Upper lobe of left lung (tissue), 6 donors: ENCODE results near the gene OR8K5. TPM values are rescaled to one million over a fixed set of nuclear protein-coding genes. Genes with fewer than 3 reads are reported as not detected.

ENCODE experiments used
- ATAC-seq, 2 donors: fragments of 200-7000 bp; cut with Tn5 transposase; one replicate each; pipeline ENCODE4 v1.9.1; 2022; ENCODE audit warnings: mild to moderate bottlenecking in 2 of 2, moderate library complexity in 2 of 2; ENCODE audit not compliant: low FRiP score in 2 of 2
- DNase-seq, 2 donors: peaks; one replicate each; pipeline ENCODE4 v3.0.0-alpha.2; 2019 to 2020
- H3K27ac ChIP-seq, 4 donors: fragments of 200-600 bp; sonication (generic); one replicate each; pipeline ENCODE4 v1.5.1; 2016 to 2019
- H3K27me3 ChIP-seq, 4 donors: fragments of 200-600 bp; sonication (generic); one replicate each; pipeline ENCODE4 v1.5.1; 2017 to 2019
- H3K36me3 ChIP-seq, 4 donors: fragments of 200-600 bp; sonication (generic); one replicate each; pipeline ENCODE4 v1.5.1; 2016 to 2019
- H3K4me1 ChIP-seq, 4 donors: fragments of 200-600 bp; sonication (generic); one replicate each; pipeline ENCODE4 v1.5.1; 2018 to 2019
- H3K4me3 ChIP-seq, 4 donors: fragments of 200-600 bp; sonication (generic); one replicate each; pipeline ENCODE4 v1.5.1; 2017 to 2019; ENCODE audit warnings: mild to moderate bottlenecking in 2 of 4, moderate library complexity in 1 of 4
- H3K9me3 ChIP-seq, 4 donors: fragments of 200-600 bp; sonication (generic); one replicate each; pipeline ENCODE4 v1.5.1; 2018 to 2019
- CTCF ChIP-seq, 6 experiments: fragments of 450-650 bp in 4 of 6; fragments of 200-600 bp in 2 of 6; sonication (generic) in 2 of 6; IDR thresholded peaks; one replicate each; pipeline ENCODE4 v1.5.1; 2016 to 2019; ENCODE audit warnings: antibody characterized with exemption in 6 of 6
- EP300 ChIP-seq, 4 donors: sonication (generic); formaldehyde crosslinking; IDR thresholded peaks; one replicate each; pipeline ENCODE4 v1.5.1; 2017; ENCODE audit warnings: antibody characterized with exemption in 4 of 4, control low read depth in 2 of 4
- POLR2A ChIP-seq, 4 donors: fragments of 450-650 bp; IDR thresholded peaks; one replicate each; pipeline ENCODE4 v1.5.1; 2016 to 2017; ENCODE audit warnings: antibody characterized with exemption in 4 of 4, mild to moderate bottlenecking in 2 of 4
- POLR2AphosphoS5 ChIP-seq, 2 donors: sonication (generic); formaldehyde crosslinking; IDR thresholded peaks; one replicate each; pipeline ENCODE4 v1.5.1; 2017; ENCODE audit warnings: antibody characterized with exemption in 2 of 2
- WGBS, 2 donors: methylation state at CpG; one replicate each; pipeline ENCODE4 v1.1.5; 2017 to 2018; 5-methylcytosine and 5-hydroxymethylcytosine counted together
- total RNA-seq, 6 donors: library from RNA; depleted of rRNA in 4 of 6; stranded (reverse); fragments of >200 nt in 4 of 6; gene quantifications; one replicate each; pipeline versions ENCODE4 v1.1.0 to v1.2.1, GENCODE V29; 2016 to 2021
- donor health status: DM: no; HTN: no; CAD: no; lungs with moderate emphysema.
- donor health status: DM: no; HTN: yes; CAD: no; lungs with severe emphysema.

Gene OR8K5
- total RNA-seq: not detected

- TF ChIP-seq POLR2A (IDR thresholded peaks at IDR 0.05) (no peak), EP300 (IDR thresholded peaks at IDR 0.05) (no peak)
- ATAC-seq: no peak
- WGBS, 2 donors: 71 to 77% methylated on average over 3 of the region's 3 CpGs
These were observed at the start of gene OR8K5 for GRCh38 chr11:56160217-56160616. TSS of gene OR8K5 (minus strand) at chr11:56160317. CDS start at chr11:56160317, 0 bp downstream.

GRCh38 chr11:56207790-56208189 is 47.7 kb upstream of the OR8K5 start:
- H3K27ac ChIP-seq: no peak overlapping the region
- WGBS, 2 donors: 51 to 55% methylated on average over 1 of the region's 1 CpG
- H3K9me3 ChIP-seq: no peaks in the 10 kb centered on the region
- ATAC-seq (no peak), DNase-seq (no peak)
- TF ChIP-seq CTCF (IDR thresholded peaks at IDR 0.05) (no peak), EP300 (IDR thresholded peaks at IDR 0.05) (no peak), POLR2A (IDR thresholded peaks at IDR 0.05) (no peak), POLR2AphosphoS5 (IDR thresholded peaks at IDR 0.05) (no peak)
- H3K4me3 ChIP-seq: no peak overlapping the region
- H3K27me3 ChIP-seq: no peaks in the 10 kb centered on the region
- no peaks in the 10 kb centered on the region for H3K4me1 ChIP-seq
- no peaks in the 10 kb centered on the region for H3K36me3 ChIP-seq

More at GRCh38 chr11:56160217-56160616, at the start of gene OR8K5:
- Histone ChIP-seq H3K4me1 (no peaks in the 10 kb centered on the region), H3K27ac (no peak within 1 kb of the TSS), H3K9me3 (peaks cover 0 to 9% (median 1%) of the 10 kb centered on the region in 4 donors), H3K36me3 (no peaks in the 10 kb centered on the region), H3K27me3 (no peaks in the 10 kb centered on the region), H3K4me3 (no peak within 1 kb of the TSS)
- no peak for DNase-seq

GRCh38 chr11:56197367-56197766 is 37.2 kb upstream of the OR8K5 start:
- no peak for TF ChIP-seq POLR2AphosphoS5 (IDR thresholded peaks at IDR 0.05)
- no peak for TF ChIP-seq CTCF (IDR thresholded peaks at IDR 0.05)
- no peak for TF ChIP-seq POLR2A (IDR thresholded peaks at IDR 0.05)
- TF ChIP-seq EP300 (IDR thresholded peaks at IDR 0.05): no peak
- WGBS, 2 donors: 69 to 71% methylated on average over 2 of the region's 2 CpGs

GRCh38 chr11:56196705-56197104 is 36.6 kb upstream of the OR8K5 start:
- DNase-seq (no peak), ATAC-seq (no peak)
- no peak overlapping the region for H3K4me3 ChIP-seq
- TF ChIP-seq CTCF (IDR thresholded peaks at IDR 0.05) (no peak), POLR2AphosphoS5 (IDR thresholded peaks at IDR 0.05) (no peak), POLR2A (IDR thresholded peaks at IDR 0.05) (no peak), EP300 (IDR thresholded peaks at IDR 0.05) (no peak)
- H3K36me3 ChIP-seq: no peaks in the 10 kb centered on the region
- H3K4me1 ChIP-seq: no peaks in the 10 kb centered on the region
- no peaks in the 10 kb centered on the region for H3K9me3 ChIP-seq
- H3K27ac ChIP-seq: no peak overlapping the region
- H3K27me3 ChIP-seq: no peaks in the 10 kb centered on the region
- 82 to 85% methylated on average over 3 of the region's 3 CpGs for WGBS, 2 donors

More at GRCh38 chr11:56197367-56197766, 37.2 kb upstream of the OR8K5 start:
- Histone ChIP-seq H3K9me3 (no peaks in the 10 kb centered on the region), H3K36me3 (no peaks in the 10 kb centered on the region), H3K27me3 (no peaks in the 10 kb centered on the region), H3K4me3 (no peak overlapping the region), H3K4me1 (no peaks in the 10 kb centered on the region), H3K27ac (no peak overlapping the region)
- DNase-seq (no peak), ATAC-seq (no peak)

- no peak for ATAC-seq
- no peaks in the 10 kb centered on the region for H3K4me1 ChIP-seq
- H3K27me3 ChIP-seq: no peaks in the 10 kb centered on the region
- 90 to 94% methylated on average over 3 of the region's 3 CpGs for WGBS, 2 donors
- H3K4me3 ChIP-seq: no peak overlapping the region
- no peaks in the 10 kb centered on the region for H3K36me3 ChIP-seq
- no peak for DNase-seq
- TF ChIP-seq CTCF (IDR thresholded peaks at IDR 0.05) (no peak), POLR2A (IDR thresholded peaks at IDR 0.05) (no peak), POLR2AphosphoS5 (IDR thresholded peaks at IDR 0.05) (no peak), EP300 (IDR thresholded peaks at IDR 0.05) (no peak)
- peaks cover 0 to 8% (median 0%) of the 10 kb centered on the region in 4 donors for H3K9me3 ChIP-seq
- no peak overlapping the region for H3K27ac ChIP-seq
These were observed 28.5 kb upstream of the OR8K5 start for GRCh38 chr11:56188602-56189001.
